Panc1 (cell line): ENCODE data around the gene CALCOCO2. TPM values are rescaled to one million over a fixed set of nuclear protein-coding genes. Genes with fewer than 3 reads are reported as not detected.
A peak's percentile ranks its signal among the peaks of the same experiment; 100 is the strongest.

Source experiments
- ATAC-seq: fragments of 200-7000 bp; cut with Tn5 transposase; 2 replicates; pipeline ENCODE4 v1.9.1; 2020; ENCODE audit warnings: mild to moderate bottlenecking, moderate library complexity
- BruUV-seq: library from RNA; stranded (reverse); fragments of 400-500 nt; replicated peaks from 2 replicates; lab custom pipeline; 2021; lab: Mats Ljungman, UMichigan
- CTCF ChIA-PET: fragments of 300-600 bp; sonication (Branson Sonifier 250); formaldehyde crosslinking; loops from one replicate; lab custom pipeline; 2022; ENCODE audit warnings: antibody characterized with exemption; lab: Charles Lee
- POLR2A ChIA-PET: fragments of 300-600 bp; sonication (Branson Sonifier 250); formaldehyde crosslinking; loops from one replicate; lab custom pipeline; 2022; ENCODE audit warnings: antibody characterized with exemption; lab: Charles Lee
- DNase-seq: peaks from one replicate; pipeline ENCODE4 v3.0.0-alpha.2; 2010; ENCODE audit warnings: low read depth, low spot score
- H3K27ac ChIP-seq: 2 replicates; pipeline ENCODE4 v1.5.1; 2011; ENCODE audit warnings: mild to moderate bottlenecking, low read length, inconsistent platforms
- H3K27me3 ChIP-seq: fragments of 200-500 bp; sonication (Bioruptor generic); 2 replicates; pipeline ENCODE4 v1.6.0; 2014; ENCODE audit warnings: low read length, inconsistent platforms; ENCODE audit not compliant: control insufficient read depth, insufficient read depth
- H3K36me3 ChIP-seq: fragments of 200-500 bp; sonication (Bioruptor generic); 2 replicates; pipeline ENCODE4 v1.5.1; 2014; ENCODE audit warnings: inconsistent platforms, mild to moderate bottlenecking, low read length, moderate library complexity; ENCODE audit not compliant: control insufficient read depth, insufficient read depth
- H3K4me1 ChIP-seq: 2 replicates; pipeline ENCODE4 v1.5.1; 2011; ENCODE audit warnings: inconsistent platforms, mild to moderate bottlenecking, low read length, moderate library complexity; ENCODE audit not compliant: control insufficient read depth, insufficient read depth
- H3K4me3 ChIP-seq, 2 experiments: 2 replicates each; pipeline ENCODE4 v1.5.1; 2011 to 2012; ENCODE audit warnings: low read depth in 2 of 2, low read length in 2 of 2, mild to moderate bottlenecking in 2 of 2, inconsistent platforms in 1 of 2, moderate library complexity in 1 of 2
- H3K9me3 ChIP-seq: fragments of 200-500 bp; sonication (Bioruptor generic); 2 replicates; pipeline ENCODE4 v1.5.1; 2014; ENCODE audit warnings: low read depth, mild to moderate bottlenecking, inconsistent platforms, low read length, moderate library complexity; ENCODE audit not compliant: control insufficient read depth, insufficient read depth
- CTCF ChIP-seq: fragments of 450-650 bp; IDR thresholded peaks from 2 replicates; pipeline ENCODE4 v1.5.1; 2017; ENCODE audit warnings: mild to moderate bottlenecking
- POLR2AphosphoS5 ChIP-seq: IDR thresholded peaks from 2 replicates; pipeline ENCODE4 v1.6.1; 2012; ENCODE audit warnings: mild to moderate bottlenecking, low read depth, low read length, moderate library complexity
- REST ChIP-seq, 2 experiments: IDR thresholded peaks; 2 replicates each; pipeline ENCODE4 v1.6.1; 2011 to 2012; ENCODE audit warnings: low read depth in 2 of 2, control low read depth in 1 of 2, low read length in 1 of 2, mild to moderate bottlenecking in 1 of 2, moderate library complexity in 1 of 2; ENCODE audit not compliant: insufficient read depth in 1 of 2
- SIN3A ChIP-seq: IDR thresholded peaks from 2 replicates; pipeline ENCODE4 v1.6.1; 2012; ENCODE audit warnings: low read depth, mild to moderate bottlenecking, low read length, moderate library complexity, borderline replicate concordance; ENCODE audit not compliant: insufficient read depth
- TCF7L2 ChIP-seq: IDR thresholded peaks from 2 replicates; pipeline ENCODE4 v1.6.1; 2011; ENCODE audit warnings: mild to moderate bottlenecking, low read depth, low read length, inconsistent platforms
- in situ Hi-C: cut with HindIII; loops from 2 replicates; pipeline ENCODE4 v1.10.0; 2016; ENCODE audit warnings: low sequenced_read_pairs, low pct_unique_long_range_greater_than_20kb
- intact Hi-C: fragments of 100-400 bp; cut with micrococcal nuclease; formaldehyde crosslinking; loops from one replicate; pipeline ENCODE4 v1.10.0; 2022; ENCODE audit not compliant: unreplicated experiment
- total RNA-seq: library from RNA; stranded (reverse); gene quantifications from one replicate; pipeline ENCODE4 v1.2.1, GENCODE V29; 2021; ENCODE audit not compliant: unreplicated experiment

Gene CALCOCO2
- total RNA-seq, 1 experiment from 2014 or later: 282 TPM

- intact Hi-C loops (no loop called here), in situ Hi-C loops (no loop called here)
- no peaks in the 10 kb centered on the region for H3K4me1 ChIP-seq
- BruUV-seq: no TSS peak
- H3K27ac ChIP-seq: no peak overlapping the region
- DNase-seq: no peak
- no peak for ATAC-seq
- H3K9me3 ChIP-seq: no peaks in the 10 kb centered on the region
- peaks cover 11% of the 10 kb centered on the region; the same call in 1 of the 2 replicates for H3K36me3 ChIP-seq
- ChIA-PET POLR2A (interaction anchor here (1.2 kb wide), 1 partner anchor 213 kb away, joined by 4 read pairs; no protein-coding TSS in a partner anchor), CTCF (no interaction called here)
- no peak overlapping the region for H3K4me3 ChIP-seq
- no peaks in the 10 kb centered on the region for H3K27me3 ChIP-seq
- no peak; the same call in 1 of the 2 replicates for TF ChIP-seq CTCF
- no peak for TF ChIP-seq SIN3A
- TF ChIP-seq REST (IDR thresholded peaks at IDR 0.05; ENCODE audit: insufficient read depth in 1 of 2, low read depth in 2 of 2, low read length in 1 of 2): no peak
- no peak for TF ChIP-seq POLR2AphosphoS5
- TF ChIP-seq TCF7L2: no peak
These were observed 29.6 kb downstream of the CALCOCO2 start for GRCh38 chr17:48860456-48860855.

- POLR2A ChIA-PET: no interaction called here
- DNase-seq (no peak), ATAC-seq (0 out of 2 replicates have a peak, but pooled peaks have one; percentile 7)
- in situ Hi-C loops: no loop called here
- Histone ChIP-seq H3K9me3 (no peaks in the 10 kb centered on the region), H3K27me3 (no peaks in the 10 kb centered on the region), H3K4me3 (no peak overlapping the region), H3K36me3 (no peaks in the 10 kb centered on the region), H3K4me1 (peaks cover 48% of the 10 kb centered on the region), H3K27ac (peak overlapping the region; percentile 78)
- TF ChIP-seq POLR2AphosphoS5 (no peak), REST (IDR thresholded peaks at IDR 0.05; ENCODE audit: insufficient read depth in 1 of 2, low read depth in 2 of 2, low read length in 1 of 2) (no peak), TCF7L2 (no peak), SIN3A (no peak), CTCF (no peak)
- CTCF ChIA-PET: interaction anchor here (0.6 to 2.7 kb wide), 2 partner anchors 10 to 44 kb away, joined by 3 to 17 read pairs; no protein-coding TSS in a partner anchor
- TSS peak; percentile 10 for BruUV-seq
- intact Hi-C loops: no loop called here
These were observed 38.2 kb downstream of the CALCOCO2 start for GRCh38 chr17:48868916-48869500.
